Measurements from ENCODE around the gene FAM184A. TPM values are rescaled to one million over a fixed set of nuclear protein-coding genes. Genes with fewer than 3 reads are reported as not detected.

The FAM184A gene
- total and polyA plus RNA-seq, 2 of the 8 experiments (the other 6 are each of a cell fraction or from before 2014, with no cell fraction given) = 6.3 to 11.3 TPM

DNA sequence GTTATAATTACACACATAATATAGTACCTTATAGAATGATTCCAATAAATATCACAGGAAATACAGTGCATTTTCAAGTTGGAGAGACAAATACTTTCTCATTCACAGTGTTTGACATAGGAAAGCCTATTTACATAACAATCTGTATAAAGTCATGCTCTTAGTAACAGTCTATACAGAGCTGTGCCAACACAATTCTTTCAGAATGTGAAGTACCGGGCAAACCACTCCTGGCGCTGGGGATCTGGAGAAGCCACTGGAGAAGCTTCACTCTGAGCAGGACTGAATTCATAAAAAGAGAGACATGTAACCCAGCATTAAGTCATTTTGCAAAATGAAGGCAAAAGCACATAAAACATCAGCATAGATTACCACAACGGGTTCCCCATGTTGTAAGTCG, 118.6 kb downstream of the FAM184A start (continued):
- TF ChIP-seq SIN3A (conservative IDR thresholded peaks at IDR 0.05 in 1 of 2, IDR thresholded peaks at IDR 0.05 in 1 of 2; ENCODE audit: low read depth in 1 of 2, low read length in 2 of 2) = no peak
- TF ChIP-seq, protein P1, sequence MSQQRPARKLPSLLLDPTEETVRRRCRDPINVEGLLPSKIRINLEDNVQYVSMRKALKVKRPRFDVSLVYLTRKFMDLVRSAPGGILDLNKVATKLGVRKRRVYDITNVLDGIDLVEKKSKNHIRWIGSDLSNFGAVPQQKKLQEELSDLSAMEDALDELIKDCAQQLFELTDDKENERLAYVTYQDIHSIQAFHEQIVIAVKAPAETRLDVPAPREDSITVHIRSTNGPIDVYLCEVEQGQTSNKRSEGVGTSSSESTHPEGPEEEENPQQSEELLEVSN (IDR thresholded peaks at IDR 0.05) = no peak
- TF ChIP-seq, protein P2, sequence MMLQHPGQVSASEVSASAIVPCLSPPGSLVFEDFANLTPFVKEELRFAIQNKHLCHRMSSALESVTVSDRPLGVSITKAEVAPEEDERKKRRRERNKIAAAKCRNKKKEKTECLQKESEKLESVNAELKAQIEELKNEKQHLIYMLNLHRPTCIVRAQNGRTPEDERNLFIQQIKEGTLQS (IDR thresholded peaks at IDR 0.05; ENCODE audit: insufficient read depth, low read depth, low read length) = no peak
